Epithelial cell of esophagus (primary cell): ENCODE measurements around the gene GABRA5.

Source experiments
- DNase-seq: peaks from one replicate; pipeline ENCODE4 v3.0.0; 2010; ENCODE audit warnings: low read depth
- H3K4me3 ChIP-seq: 2 replicates; pipeline ENCODE4 v1.5.1; 2011; ENCODE audit warnings: mild to moderate bottlenecking, low read length, control low read depth
- TF ChIP-seq, protein P1 (sequence below): IDR thresholded peaks from 2 replicates; pipeline ENCODE4 v1.5.1; 2011; ENCODE audit warnings: low read depth, mild to moderate bottlenecking, low read length, control low read depth, inconsistent platforms; ENCODE audit not compliant: insufficient read depth; ENCODE audit errors: missing control alignments

The GABRA5 gene

DNA sequence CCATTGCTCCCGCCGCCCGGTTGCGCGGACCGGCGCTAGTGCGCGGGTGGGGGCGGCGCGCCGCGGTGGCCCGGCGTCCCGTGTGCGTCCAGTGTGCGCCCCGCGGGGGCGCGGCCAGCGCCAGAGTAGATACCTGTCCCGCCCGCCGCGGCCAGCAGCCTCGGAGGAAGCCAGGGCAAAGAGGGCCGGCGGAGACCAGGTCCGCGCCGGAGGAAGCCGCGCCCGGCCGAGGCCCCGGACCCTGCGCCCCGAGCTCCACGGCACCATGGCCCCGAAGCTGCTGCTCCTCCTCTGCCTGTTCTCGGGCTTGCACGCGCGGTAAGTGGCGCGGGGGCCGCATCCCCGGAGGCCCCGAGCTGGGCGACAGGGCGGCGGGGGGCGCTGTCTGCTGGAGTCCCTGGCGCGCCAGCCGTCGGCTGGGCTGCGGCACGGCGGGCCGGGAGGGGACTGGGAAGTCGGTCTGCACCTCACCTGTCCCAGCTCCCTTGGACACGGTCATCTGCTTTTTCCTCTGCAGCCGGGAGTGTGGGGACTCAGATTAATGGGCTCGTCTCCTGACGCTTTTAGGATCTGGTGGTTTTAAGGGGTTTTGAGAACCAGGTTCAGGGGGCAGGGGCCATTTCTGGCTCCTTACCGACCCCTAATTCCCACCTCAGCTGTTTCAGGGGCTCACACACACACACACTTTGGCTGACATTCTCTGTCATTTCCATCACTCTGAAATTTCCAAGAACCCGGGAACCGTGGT is 104.6 kb downstream of the GABRA5 start:
- TF ChIP-seq, protein P1, sequence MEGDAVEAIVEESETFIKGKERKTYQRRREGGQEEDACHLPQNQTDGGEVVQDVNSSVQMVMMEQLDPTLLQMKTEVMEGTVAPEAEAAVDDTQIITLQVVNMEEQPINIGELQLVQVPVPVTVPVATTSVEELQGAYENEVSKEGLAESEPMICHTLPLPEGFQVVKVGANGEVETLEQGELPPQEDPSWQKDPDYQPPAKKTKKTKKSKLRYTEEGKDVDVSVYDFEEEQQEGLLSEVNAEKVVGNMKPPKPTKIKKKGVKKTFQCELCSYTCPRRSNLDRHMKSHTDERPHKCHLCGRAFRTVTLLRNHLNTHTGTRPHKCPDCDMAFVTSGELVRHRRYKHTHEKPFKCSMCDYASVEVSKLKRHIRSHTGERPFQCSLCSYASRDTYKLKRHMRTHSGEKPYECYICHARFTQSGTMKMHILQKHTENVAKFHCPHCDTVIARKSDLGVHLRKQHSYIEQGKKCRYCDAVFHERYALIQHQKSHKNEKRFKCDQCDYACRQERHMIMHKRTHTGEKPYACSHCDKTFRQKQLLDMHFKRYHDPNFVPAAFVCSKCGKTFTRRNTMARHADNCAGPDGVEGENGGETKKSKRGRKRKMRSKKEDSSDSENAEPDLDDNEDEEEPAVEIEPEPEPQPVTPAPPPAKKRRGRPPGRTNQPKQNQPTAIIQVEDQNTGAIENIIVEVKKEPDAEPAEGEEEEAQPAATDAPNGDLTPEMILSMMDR, result no peak
- no peak overlapping the region for H3K4me3 ChIP-seq
- DNase-seq, result no peak

DNA sequence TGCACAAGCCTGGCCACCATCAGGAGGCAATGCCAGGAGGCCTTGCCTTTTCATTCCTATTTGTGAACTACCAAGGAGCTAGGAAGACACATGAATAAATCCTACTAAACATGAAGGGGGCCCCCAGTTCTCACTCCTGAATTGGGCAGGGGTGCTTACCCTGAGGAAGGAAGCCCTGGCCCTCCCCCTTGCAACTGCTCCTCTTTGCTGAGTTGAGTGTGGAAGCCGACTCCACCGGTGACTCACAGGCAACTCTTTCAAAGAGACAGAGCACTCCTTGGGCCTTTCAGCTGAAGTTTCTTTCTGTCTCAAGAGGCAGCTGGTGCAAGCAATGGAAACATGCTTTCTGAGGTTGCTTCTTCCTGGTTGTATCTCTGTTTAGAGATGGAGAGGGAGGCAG is 105.8 kb downstream of the GABRA5 start:
- no peak overlapping the region for H3K4me3 ChIP-seq
- no peak for DNase-seq
- TF ChIP-seq, protein P1, result no peak

DNA sequence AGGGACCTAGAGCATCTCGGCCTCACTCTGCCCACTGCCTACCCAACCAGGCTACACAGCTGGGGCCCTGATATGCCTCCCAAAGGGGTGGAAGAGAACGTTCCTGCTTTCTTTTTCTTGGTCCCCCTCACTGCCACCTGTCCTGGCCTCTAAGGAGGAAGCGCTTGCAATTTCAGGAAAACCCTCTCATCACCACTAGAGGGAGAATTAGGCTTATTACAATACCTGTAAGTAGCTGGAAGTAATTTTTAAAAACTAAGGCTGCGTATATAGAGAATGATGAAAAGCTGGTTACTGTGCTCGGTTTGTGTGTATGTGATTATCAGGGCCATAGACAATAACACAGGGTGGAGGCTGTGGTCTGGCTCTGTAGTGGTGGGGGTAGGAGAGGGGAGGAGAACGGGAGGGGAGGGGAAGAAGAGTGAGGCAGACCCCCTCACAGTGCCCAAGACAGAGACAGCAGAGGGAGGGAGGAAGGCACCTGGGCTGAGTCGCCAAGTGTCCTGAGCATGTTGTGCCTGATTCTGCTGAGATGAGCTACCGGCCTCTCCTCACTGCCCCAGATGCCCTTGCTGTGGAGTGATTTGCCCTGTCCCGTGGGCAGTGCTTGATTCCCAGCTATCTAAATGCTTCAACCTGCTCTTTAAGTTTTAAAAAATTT is 107.4 kb downstream of the GABRA5 start:
- TF ChIP-seq, protein P1, result peak; percentile 52
- H3K4me3 ChIP-seq, result no peak overlapping the region
- DNase-seq, result peak; percentile 37

DNA sequence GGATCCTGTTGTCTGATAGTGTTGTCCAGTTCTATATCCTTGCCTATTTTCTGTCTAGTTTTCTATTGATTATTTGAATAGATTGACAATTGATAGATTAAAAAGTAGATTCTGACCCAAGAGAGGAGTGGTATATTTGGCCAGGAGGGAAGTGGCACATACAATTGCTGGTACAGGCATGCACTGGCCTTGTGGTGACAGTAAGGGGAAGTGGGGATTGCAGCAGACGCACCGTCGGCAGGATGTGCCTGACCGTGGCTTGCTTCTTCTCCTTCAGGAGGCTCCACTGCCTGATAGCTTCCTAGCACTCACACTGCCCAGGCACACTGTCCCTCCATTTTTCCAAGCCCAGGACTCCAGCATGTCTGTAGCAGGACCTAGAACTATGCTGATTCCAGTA is 114.6 kb downstream of the GABRA5 start:
- no peak overlapping the region for H3K4me3 ChIP-seq
- TF ChIP-seq, protein P1, result no peak
- DNase-seq, result no peak

DNA sequence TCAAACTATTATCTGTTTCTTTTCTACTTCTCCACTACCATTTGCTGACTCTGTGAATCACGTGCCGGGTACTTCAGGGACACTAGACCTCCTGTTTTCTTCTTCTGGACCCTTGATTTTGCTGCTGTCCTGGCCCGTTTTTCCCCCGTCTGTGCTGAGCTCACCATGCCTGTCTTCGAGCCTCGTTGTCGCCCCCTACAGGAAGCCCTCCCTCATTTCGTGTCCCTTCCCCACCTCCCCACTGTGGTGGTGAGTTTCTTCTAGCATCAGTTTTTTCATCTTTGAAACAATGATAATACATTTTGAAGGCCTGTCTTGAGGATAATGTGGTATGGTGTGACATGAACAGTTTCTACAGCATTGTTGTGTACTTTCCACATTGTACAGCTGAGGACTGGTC is 117.0 kb downstream of the GABRA5 start:
- no peak for DNase-seq
- TF ChIP-seq, protein P1, result no peak
- no peak overlapping the region for H3K4me3 ChIP-seq

DNA sequence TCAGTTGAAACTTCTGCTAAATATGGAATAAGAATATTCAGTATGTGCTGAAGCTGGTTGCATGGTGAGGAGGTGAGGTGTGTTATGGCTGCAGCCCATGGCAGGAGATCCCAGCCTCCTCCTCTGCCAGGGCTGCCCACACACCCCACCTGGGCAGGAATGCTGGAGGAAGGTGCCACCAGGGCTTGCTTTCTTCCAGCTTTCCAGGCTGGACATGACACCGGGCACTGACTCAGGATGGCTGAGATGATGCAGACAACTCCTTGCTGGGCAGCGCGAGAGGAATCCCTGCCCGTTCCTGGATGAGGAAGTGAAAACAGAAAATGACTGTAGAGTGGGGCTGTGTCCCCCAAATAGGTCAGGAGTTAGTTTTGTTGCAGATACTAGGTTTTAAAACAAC is 118.2 kb downstream of the GABRA5 start:
- TF ChIP-seq, protein P1, result no peak
- H3K4me3 ChIP-seq, result no peak overlapping the region
- DNase-seq, result no peak

DNA sequence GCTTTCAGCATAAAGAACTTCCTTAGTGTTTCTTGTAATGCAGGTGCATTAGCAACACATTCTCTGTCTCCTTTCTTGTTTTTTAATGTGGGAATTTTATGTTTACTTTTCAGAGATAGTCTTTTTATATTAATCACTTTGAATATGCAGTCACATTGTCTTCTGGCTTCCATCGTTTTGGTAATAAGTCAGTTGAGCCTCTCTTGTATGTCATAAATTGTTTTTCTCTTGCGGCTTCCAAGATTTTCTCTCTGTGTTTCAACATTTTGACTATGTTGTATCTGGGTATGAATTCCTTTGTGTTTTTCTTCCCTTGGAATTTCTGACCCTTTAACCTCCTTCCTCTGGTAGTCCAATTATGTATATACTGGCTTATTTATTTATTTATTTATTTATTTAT is 129.4 kb downstream of the GABRA5 start:
- TF ChIP-seq, protein P1, result no peak
- H3K4me3 ChIP-seq, result no peak overlapping the region
- DNase-seq, result no peak
